Hepatocyte (in vitro differentiated cells): Measurements from ENCODE around the gene FKBP1B. TPM values are rescaled to one million over a fixed set of nuclear protein-coding genes. Genes with fewer than 3 reads are reported as not detected.

Experiments used
- DNase-seq: peaks from one replicate; pipeline ENCODE4 v3.0.0-alpha.2; 2016; ENCODE audit warnings: low spot score
- H2AFZ ChIP-seq: fragments of 200-600 bp; sonication (generic); 2 replicates; pipeline ENCODE4 v1.6.0; 2016; ENCODE audit warnings: antibody characterized with exemption, mild to moderate bottlenecking
- H3K27ac ChIP-seq: fragments of 200-600 bp; sonication (generic); 2 replicates; pipeline ENCODE4 v1.5.1; 2016; ENCODE audit warnings: mild to moderate bottlenecking
- H3K27me3 ChIP-seq: fragments of 200-600 bp; sonication (generic); 2 replicates; pipeline ENCODE4 v1.6.1; 2016
- H3K36me3 ChIP-seq: fragments of 200-600 bp; sonication (generic); replicated peaks from 2 replicates; pipeline ENCODE4 v1.5.1; 2016; ENCODE audit warnings: low read depth; ENCODE audit not compliant: insufficient read depth
- H3K4me1 ChIP-seq: fragments of 200-600 bp; sonication (generic); 2 replicates; pipeline ENCODE4 v1.5.1; 2016; ENCODE audit warnings: mild to moderate bottlenecking, moderate library complexity; ENCODE audit not compliant: insufficient read depth
- H3K4me2 ChIP-seq: fragments of 200-600 bp; sonication (generic); 2 replicates; pipeline ENCODE4 v1.6.0; 2016
- H3K4me3 ChIP-seq: fragments of 200-600 bp; sonication (generic); 2 replicates; pipeline ENCODE4 v1.5.1; 2016; ENCODE audit warnings: mild to moderate bottlenecking
- H3K79me2 ChIP-seq: fragments of 200-600 bp; sonication (generic); 2 replicates; pipeline ENCODE4 v1.6.0; 2017; ENCODE audit warnings: mild to moderate bottlenecking
- H3K9me2 ChIP-seq: fragments of 200-600 bp; sonication (generic); replicated peaks from 2 replicates; pipeline ENCODE4 v1.6.0; 2017; ENCODE audit warnings: mild to moderate bottlenecking; ENCODE audit not compliant: insufficient read depth
- H3K9me3 ChIP-seq: fragments of 200-600 bp; sonication (generic); 2 replicates; pipeline ENCODE4 v1.5.1; 2016; ENCODE audit warnings: low read depth, mild to moderate bottlenecking
- H4K20me1 ChIP-seq: fragments of 200-600 bp; sonication (generic); 2 replicates; pipeline ENCODE4 v1.6.0; 2016; ENCODE audit warnings: mild to moderate bottlenecking; ENCODE audit not compliant: insufficient read depth, poor library complexity, severe bottlenecking
- CTCF ChIP-seq: fragments of 200-600 bp; sonication (generic); IDR thresholded peaks from 2 replicates; pipeline ENCODE4 v1.5.1; 2016; ENCODE audit warnings: antibody characterized with exemption, mild to moderate bottlenecking; ENCODE audit not compliant: poor library complexity
- EZH2 ChIP-seq: fragments of 200-600 bp; sonication (generic); IDR thresholded peaks from 2 replicates; pipeline ENCODE4 v1.6.1; 2016; ENCODE audit warnings: antibody characterized with exemption, mild to moderate bottlenecking, borderline replicate concordance
- EZH2phosphoT487 ChIP-seq: fragments of 200-600 bp; sonication (generic); IDR thresholded peaks from one replicate; pipeline ENCODE4 v1.6.1; 2018; ENCODE audit warnings: antibody characterized with exemption, mild to moderate bottlenecking, low read depth, moderate library complexity; ENCODE audit not compliant: unreplicated experiment, severe bottlenecking
- WGBS: methylation state at CpG from one replicate; pipeline ENCODE4 v1.1.6; 2016; ENCODE audit warnings: low lambda C conversion rate; ENCODE audit errors: missing lambda C conversion rate; 5-methylcytosine and 5-hydroxymethylcytosine counted together
- polyA plus RNA-seq: library from polyadenylated mRNA; unstranded; fragments of >200 nt; fragmentation: Nextera tagmentation; extraction: Ambion mirVana; gene quantifications from 2 replicates; pipeline ENCODE4 v1.2.1, GENCODE V29; 2016
- total RNA-seq: library from RNA; depleted of rRNA; stranded (reverse); fragments of >200 nt; gene quantifications from 2 replicates; pipeline ENCODE4 v1.2.3, GENCODE V29; 2014

FKBP1B gene
- total and polyA plus RNA-seq, 2 experiments from 2014 or later, result 20.2 to 37.2 TPM

GRCh38 chr2:24050041-24050979 lies 769 bp downstream of the FKBP1B start:
- no peak for TF ChIP-seq CTCF
- no peak for TF ChIP-seq EZH2
- no peak for TF ChIP-seq EZH2phosphoT487
- Histone ChIP-seq H3K27me3 (no peaks in the 10 kb centered on the region), H3K9me2 (no peaks in the 10 kb centered on the region), H3K36me3 (no peaks in the 10 kb centered on the region), H3K79me2 (peaks cover 5% of the 10 kb centered on the region), H4K20me1 (no peaks in the 10 kb centered on the region), H3K4me2 (peak overlapping the region; percentile 87), H2AFZ (peak overlapping the region; percentile 81), H3K9me3 (no peaks in the 10 kb centered on the region), H3K27ac (no peak overlapping the region), H3K4me3 (peak overlapping the region; percentile 94), H3K4me1 (peaks cover 10% of the 10 kb centered on the region)
- WGBS, result 6% methylated on average over 24 of the region's 47 CpGs
- DNase-seq, result peak; percentile 32

- no peak for DNase-seq
- Histone ChIP-seq H3K27me3 (no peaks in the 10 kb centered on the region), H3K4me2 (no peak overlapping the region), H4K20me1 (no peaks in the 10 kb centered on the region), H3K4me1 (no peaks in the 10 kb centered on the region), H3K79me2 (no peaks in the 10 kb centered on the region), H3K9me2 (no peaks in the 10 kb centered on the region), H3K36me3 (no peaks in the 10 kb centered on the region), H3K27ac (no peak overlapping the region), H2AFZ (no peak overlapping the region), H3K4me3 (no peak overlapping the region), H3K9me3 (no peaks in the 10 kb centered on the region)
- WGBS, result 88% methylated on average over 8 of the region's 8 CpGs
- TF ChIP-seq EZH2, result no peak
- no peak for TF ChIP-seq EZH2phosphoT487
- TF ChIP-seq CTCF, result no peak
Measured at GRCh38 chr2:24051833-24052232, 2.3 kb downstream of the FKBP1B start.

GRCh38 chr2:24052951-24053350 lies 3.4 kb downstream of the FKBP1B start:
- TF ChIP-seq EZH2, result no peak
- no peak for TF ChIP-seq EZH2phosphoT487
- no peak for TF ChIP-seq CTCF
- WGBS, result 100% methylated on average over 1 of the region's 1 CpG
- no peaks in the 10 kb centered on the region for H3K9me2 ChIP-seq

More at GRCh38 chr2:24052951-24053350, 3.4 kb downstream of the FKBP1B start:
- no peak for DNase-seq
- Histone ChIP-seq H3K4me2 (no peak overlapping the region), H4K20me1 (no peaks in the 10 kb centered on the region), H3K4me1 (no peaks in the 10 kb centered on the region), H3K27ac (no peak overlapping the region), H2AFZ (no peak overlapping the region), H3K79me2 (no peaks in the 10 kb centered on the region), H3K36me3 (no peaks in the 10 kb centered on the region), H3K27me3 (no peaks in the 10 kb centered on the region), H3K9me3 (no peaks in the 10 kb centered on the region), H3K4me3 (no peak overlapping the region)
